ENCODE data around the gene BCL2L15. TPM values are rescaled to one million over a fixed set of nuclear protein-coding genes. Genes with fewer than 3 reads are reported as not detected.

Gene BCL2L15
- total RNA-seq, 1 donor from 2014 or later: not detected

DNA sequence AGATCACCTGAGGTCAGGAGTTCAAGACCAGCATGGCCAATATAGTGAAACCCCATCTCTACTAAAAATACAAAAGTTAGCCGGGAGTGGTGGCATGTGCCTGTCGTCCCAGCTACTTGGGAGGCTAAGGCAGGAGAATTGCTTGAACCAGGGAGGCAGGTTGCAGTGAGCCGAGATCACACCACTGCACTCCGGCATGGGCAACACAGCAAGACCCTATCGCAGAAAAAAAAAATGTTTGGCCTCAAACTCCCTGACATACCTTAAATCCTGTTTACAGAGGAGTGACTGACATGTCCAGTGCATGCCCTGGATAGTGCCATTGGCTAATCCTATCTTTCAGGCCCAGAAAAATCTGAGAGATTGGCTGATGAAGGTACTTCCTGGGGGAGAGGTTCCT lies 29.6 kb upstream of the BCL2L15 start:
- Histone ChIP-seq H3K36me3 (peaks cover under 1% of the 10 kb centered on the region), H3K4me3 (no peak overlapping the region), H3K4me1 (peaks cover 16% of the 10 kb centered on the region), H3K9me3 (replicated peaks) (no peaks in the 10 kb centered on the region), H3K27ac (replicated peaks) (no peak overlapping the region), H3K27me3 (ENCODE audit: low read depth) (no peaks in the 10 kb centered on the region)
- intact Hi-C loops (cut with micrococcal nuclease): no loop called here
- DNase-seq: no peak
- TF ChIP-seq, protein P1, sequence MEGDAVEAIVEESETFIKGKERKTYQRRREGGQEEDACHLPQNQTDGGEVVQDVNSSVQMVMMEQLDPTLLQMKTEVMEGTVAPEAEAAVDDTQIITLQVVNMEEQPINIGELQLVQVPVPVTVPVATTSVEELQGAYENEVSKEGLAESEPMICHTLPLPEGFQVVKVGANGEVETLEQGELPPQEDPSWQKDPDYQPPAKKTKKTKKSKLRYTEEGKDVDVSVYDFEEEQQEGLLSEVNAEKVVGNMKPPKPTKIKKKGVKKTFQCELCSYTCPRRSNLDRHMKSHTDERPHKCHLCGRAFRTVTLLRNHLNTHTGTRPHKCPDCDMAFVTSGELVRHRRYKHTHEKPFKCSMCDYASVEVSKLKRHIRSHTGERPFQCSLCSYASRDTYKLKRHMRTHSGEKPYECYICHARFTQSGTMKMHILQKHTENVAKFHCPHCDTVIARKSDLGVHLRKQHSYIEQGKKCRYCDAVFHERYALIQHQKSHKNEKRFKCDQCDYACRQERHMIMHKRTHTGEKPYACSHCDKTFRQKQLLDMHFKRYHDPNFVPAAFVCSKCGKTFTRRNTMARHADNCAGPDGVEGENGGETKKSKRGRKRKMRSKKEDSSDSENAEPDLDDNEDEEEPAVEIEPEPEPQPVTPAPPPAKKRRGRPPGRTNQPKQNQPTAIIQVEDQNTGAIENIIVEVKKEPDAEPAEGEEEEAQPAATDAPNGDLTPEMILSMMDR (IDR thresholded peaks at IDR 0.05; ENCODE audit: borderline replicate concordance): no peak

DNA sequence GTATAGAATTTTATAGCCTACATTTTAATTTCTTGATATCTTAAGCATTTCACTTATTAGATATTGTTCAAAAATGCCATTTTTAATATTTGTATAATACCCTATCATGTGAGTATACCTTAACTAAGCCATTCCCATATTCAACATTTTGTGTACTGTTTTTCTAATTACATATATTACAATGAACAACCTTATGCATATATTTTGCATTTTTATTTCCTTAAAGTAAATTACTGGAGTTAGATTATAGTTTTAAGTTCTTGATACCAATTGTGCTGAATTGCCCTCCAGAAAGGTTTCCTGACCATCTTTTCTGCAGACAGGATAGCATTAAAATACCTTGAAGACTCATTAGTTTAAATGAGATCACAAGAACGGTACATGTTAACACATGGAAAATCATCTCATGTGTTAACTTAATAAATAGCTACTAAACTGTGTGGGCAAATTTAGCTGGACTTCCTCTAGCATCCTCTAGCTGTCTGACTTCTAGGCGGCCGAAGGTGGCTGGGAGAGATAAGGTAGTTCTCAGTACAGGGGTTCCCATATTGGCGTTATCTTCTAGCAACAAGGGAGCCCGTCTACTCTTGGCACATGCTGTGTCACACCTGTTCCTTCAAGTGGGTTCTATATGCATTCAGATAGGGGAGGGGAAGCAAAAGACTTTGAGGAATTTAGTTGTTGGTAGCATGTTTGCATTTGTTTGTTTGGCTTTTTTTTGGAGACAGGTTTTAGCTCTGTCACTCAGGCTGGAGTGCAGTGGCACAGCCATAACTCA lies 26.7 kb upstream of the BCL2L15 start:
- Histone ChIP-seq H3K4me3 (no peak overlapping the region), H3K9me3 (replicated peaks) (no peaks in the 10 kb centered on the region), H3K36me3 (peaks cover 26% of the 10 kb centered on the region), H3K27ac (replicated peaks) (peak overlapping the region; percentile 84), H3K27me3 (ENCODE audit: low read depth) (no peaks in the 10 kb centered on the region), H3K4me1 (peaks cover 19% of the 10 kb centered on the region)
- TF ChIP-seq, protein P1 (IDR thresholded peaks at IDR 0.05; ENCODE audit: borderline replicate concordance): no peak
- no peak for DNase-seq
- intact Hi-C loops (cut with micrococcal nuclease): no loop called here

DNA sequence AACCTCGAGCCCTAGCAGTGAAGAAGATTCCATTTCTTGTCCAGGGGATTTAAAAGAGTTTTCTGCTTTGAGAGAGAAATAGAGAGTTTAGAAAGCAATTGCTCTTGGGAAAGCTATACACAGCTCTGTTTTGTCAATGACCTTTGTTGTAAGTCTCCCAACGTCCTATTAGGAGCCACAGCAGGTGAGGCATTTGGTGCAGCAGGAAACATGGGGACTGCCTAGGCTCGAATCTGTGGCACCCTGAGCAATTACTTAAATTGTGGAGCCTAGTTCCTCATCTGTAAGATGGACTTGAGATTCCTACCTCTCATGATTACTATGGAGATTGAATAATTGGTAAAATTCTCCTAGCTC lies 25.9 kb upstream of the BCL2L15 start:
- Histone ChIP-seq H3K4me1 (peaks cover 19% of the 10 kb centered on the region), H3K27me3 (ENCODE audit: low read depth) (no peaks in the 10 kb centered on the region), H3K4me3 (peak overlapping the region; percentile 4), H3K27ac (replicated peaks) (peak overlapping the region; percentile 84), H3K36me3 (peaks cover 34% of the 10 kb centered on the region), H3K9me3 (replicated peaks) (no peaks in the 10 kb centered on the region)
- DNase-seq: no peak
- intact Hi-C loops (cut with micrococcal nuclease): no loop called here
- TF ChIP-seq, protein P1 (IDR thresholded peaks at IDR 0.05; ENCODE audit: borderline replicate concordance): no peak

DNA sequence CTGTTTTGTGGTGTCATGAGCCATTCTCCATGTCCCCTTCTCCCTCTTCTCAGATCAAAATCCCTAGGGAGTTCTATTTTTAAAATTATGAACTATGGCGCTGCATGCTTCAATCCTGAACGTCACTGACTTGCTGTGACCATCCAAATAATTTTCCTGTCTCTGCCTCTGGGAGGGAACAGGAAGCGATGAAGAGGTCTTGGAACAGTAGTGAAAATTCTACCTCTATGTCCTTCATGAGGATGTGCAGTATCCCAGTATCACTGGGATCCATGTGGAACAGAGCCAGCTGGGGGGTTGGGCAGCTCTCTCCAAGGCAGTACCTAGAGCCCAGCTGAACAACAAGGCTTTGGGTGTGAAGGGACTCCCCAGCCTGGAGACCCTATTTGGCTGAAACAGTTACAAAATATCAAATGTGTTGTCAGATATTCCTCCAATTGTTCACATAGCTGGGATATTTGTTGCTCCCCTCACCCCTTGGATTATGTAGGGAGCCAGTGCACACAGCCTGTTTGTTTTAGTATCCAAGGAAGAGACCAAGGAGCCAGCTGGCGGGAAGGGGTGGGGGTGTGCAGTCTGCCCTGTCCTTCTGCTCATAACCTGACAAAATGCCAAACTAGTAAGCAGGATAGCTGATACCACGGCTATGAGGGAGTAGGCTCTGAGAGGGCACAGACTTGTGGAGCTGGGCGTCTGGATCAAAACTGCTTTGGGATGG lies 25.4 kb upstream of the BCL2L15 start:
- peak; percentile 43 for DNase-seq
- no peaks in the 10 kb centered on the region for H3K9me3 ChIP-seq (replicated peaks)
- peaks cover 39% of the 10 kb centered on the region for H3K36me3 ChIP-seq
- H3K4me3 ChIP-seq: peak overlapping the region; percentile 4
- peak overlapping the region; percentile 84 for H3K27ac ChIP-seq (replicated peaks)
- intact Hi-C loops (cut with micrococcal nuclease): no loop called here
- peaks cover 19% of the 10 kb centered on the region for H3K4me1 ChIP-seq
- TF ChIP-seq, protein P1 (IDR thresholded peaks at IDR 0.05; ENCODE audit: borderline replicate concordance): no peak
- H3K27me3 ChIP-seq (ENCODE audit: low read depth): no peaks in the 10 kb centered on the region

DNA sequence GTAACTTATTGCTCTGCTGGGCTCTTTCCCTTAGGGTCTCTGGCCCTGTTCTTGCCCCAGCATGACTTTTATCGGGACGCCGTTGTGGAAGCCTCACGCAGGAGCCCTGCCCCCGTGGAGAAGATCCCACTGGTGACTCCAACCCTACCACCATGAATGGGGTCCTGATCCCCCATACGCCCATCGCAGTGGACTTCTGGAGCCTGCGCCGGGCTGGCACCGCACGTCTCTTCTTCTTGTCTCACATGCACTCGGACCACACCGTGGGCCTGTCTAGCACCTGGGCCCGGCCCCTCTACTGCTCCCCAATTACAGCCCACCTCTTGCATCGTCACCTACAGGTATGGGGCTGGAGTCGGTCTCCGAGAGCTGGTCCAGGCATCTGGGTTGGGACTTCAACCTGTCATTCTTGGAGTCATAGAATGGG lies 18.1 kb upstream of the BCL2L15 start:
- Histone ChIP-seq H3K4me3 (peak overlapping the region; percentile 71), H3K27ac (replicated peaks) (peak overlapping the region; percentile 93), H3K36me3 (peaks cover 48% of the 10 kb centered on the region), H3K9me3 (replicated peaks) (no peaks in the 10 kb centered on the region), H3K27me3 (ENCODE audit: low read depth) (no peaks in the 10 kb centered on the region), H3K4me1 (peaks cover 38% of the 10 kb centered on the region)
- intact Hi-C loops (cut with micrococcal nuclease): loop anchor here (2.0 kb wide), 1 partner anchor 25 kb away; no protein-coding TSS in a partner anchor
- peak; percentile 22 for DNase-seq
- TF ChIP-seq, protein P1 (IDR thresholded peaks at IDR 0.05; ENCODE audit: borderline replicate concordance): no peak

Data from left ventricle myocardium inferior (tissue), 1 donor.